Activated naive CD4-positive, alpha-beta T cell treated with anti-CD3 and anti-CD28 coated beads, Interleukin-2, amount 50 U/mL, for 24 hours (primary cell): ENCODE results near the gene UQCR10.

ENCODE experiments used
- H3K27ac Mint-ChIP-seq: one replicate; pipeline ENCODE4 v1.8.0; 2021; ENCODE audit warnings: mild to moderate bottlenecking, mixed read lengths
- H3K27me3 Mint-ChIP-seq: one replicate; pipeline ENCODE4 v1.8.0; 2021; ENCODE audit warnings: mixed read lengths
- H3K36me3 Mint-ChIP-seq: one replicate; pipeline ENCODE4 v1.8.0; 2021; ENCODE audit warnings: mixed read lengths
- H3K4me1 Mint-ChIP-seq: one replicate; pipeline ENCODE4 v1.8.0; 2021; ENCODE audit warnings: mixed read lengths
- H3K4me3 Mint-ChIP-seq: one replicate; pipeline ENCODE4 v1.8.0; 2021; ENCODE audit warnings: mild to moderate bottlenecking, mixed read lengths
- H3K9me3 Mint-ChIP-seq: one replicate; pipeline ENCODE4 v1.8.0; 2021; ENCODE audit warnings: mixed read lengths

Gene UQCR10

GRCh38 chr22:29732883-29733282, 34.3 kb upstream of the UQCR10 start:
- no peak overlapping the region for H3K27ac Mint-ChIP-seq
- H3K36me3 Mint-ChIP-seq = peaks cover 4% of the 10 kb centered on the region
- H3K9me3 Mint-ChIP-seq = no peaks in the 10 kb centered on the region
- no peaks in the 10 kb centered on the region for H3K4me1 Mint-ChIP-seq
- no peaks in the 10 kb centered on the region for H3K27me3 Mint-ChIP-seq
- H3K4me3 Mint-ChIP-seq = no peak overlapping the region

DNA sequence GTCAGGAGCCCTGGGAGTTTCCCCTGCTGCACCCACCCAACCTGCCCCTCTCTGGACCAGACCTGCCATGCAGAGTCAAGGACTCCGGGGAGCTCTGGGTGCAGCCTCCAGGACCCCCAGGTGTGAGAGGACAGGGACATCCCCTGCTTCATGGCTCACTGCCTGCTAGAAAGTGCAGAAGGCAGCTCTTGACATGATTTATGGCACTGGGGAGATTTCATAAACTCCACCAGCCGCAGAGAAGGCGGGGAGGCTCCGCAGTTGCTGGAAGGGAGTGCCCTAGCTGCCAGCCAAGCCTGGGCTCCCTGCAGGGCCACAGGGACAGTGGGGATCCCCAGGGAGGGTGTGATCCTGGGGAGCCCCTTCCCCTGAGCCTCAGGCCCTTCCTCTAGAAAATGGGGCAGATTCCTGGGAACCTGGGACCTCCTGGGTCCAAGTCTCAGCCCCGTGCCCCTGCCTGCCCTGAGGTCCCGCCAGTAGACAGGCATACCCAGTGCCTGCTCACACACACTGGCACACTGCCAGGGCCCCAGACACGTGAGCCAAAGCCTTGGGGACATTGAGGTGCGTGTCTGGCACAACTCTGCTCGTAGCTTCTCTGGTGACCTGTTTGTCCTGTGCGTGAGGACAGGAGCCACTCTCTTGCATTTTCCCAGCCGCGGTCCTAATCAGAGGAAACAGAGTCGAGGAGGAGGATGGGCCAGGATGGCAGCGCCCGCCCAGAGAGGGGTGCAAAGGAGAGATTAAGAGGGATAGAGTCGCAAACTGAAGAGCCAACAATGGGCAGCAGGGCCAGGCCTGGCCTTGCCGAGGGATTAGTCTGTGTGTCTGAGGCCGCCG, 33.6 kb upstream of the UQCR10 start:
- no peak overlapping the region for H3K27ac Mint-ChIP-seq
- no peaks in the 10 kb centered on the region for H3K27me3 Mint-ChIP-seq
- H3K9me3 Mint-ChIP-seq = no peaks in the 10 kb centered on the region
- no peaks in the 10 kb centered on the region for H3K4me1 Mint-ChIP-seq
- no peak overlapping the region for H3K4me3 Mint-ChIP-seq
- peaks cover 4% of the 10 kb centered on the region for H3K36me3 Mint-ChIP-seq

DNA sequence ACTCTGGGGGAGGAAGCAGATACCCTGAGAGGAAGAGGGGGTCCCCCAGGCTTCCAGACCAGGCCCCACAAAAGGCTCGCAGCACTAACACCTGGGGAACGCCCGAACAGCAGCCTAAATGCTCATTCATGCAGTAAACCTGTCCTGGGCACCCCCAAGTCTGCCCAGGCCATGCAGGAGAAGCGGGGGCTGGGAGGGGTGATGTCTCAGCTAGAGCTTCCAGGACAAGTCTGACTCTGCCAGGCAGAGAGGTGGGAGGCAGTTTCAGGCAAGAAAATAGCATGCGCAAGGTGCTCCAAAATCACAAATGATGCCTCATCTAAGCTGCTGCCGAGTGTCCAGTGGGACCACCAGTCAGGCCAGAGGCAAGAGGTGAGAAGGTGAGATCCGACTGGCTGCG, 32.8 kb upstream of the UQCR10 start:
- Mint-ChIP-seq H3K9me3 (no peaks in the 10 kb centered on the region), H3K4me3 (no peak overlapping the region), H3K36me3 (peaks cover 4% of the 10 kb centered on the region), H3K27ac (no peak overlapping the region), H3K4me1 (no peaks in the 10 kb centered on the region), H3K27me3 (no peaks in the 10 kb centered on the region)

DNA sequence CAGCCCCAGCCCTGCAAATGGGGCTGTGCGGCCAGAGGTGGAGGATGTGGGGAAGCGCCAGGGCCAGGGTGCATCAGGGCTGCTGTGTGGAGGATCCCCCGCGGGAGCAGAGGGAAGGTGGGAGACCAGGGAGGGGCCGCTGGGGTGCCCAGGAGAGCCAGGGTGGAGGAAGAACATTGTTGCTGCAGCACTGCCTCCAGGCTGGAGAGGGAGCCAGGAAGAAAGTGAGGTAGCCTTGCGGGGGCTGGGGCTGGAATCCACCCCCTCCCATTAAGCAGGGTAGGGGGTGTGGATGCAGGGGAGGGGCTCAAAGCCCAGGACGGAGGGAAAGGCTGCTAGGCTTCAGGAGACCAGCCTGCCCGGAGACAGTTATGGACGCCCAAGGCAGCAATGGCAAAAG, 32.3 kb upstream of the UQCR10 start:
- Mint-ChIP-seq H3K4me1 (no peaks in the 10 kb centered on the region), H3K36me3 (peaks cover 4% of the 10 kb centered on the region), H3K27ac (no peak overlapping the region), H3K9me3 (no peaks in the 10 kb centered on the region), H3K4me3 (no peak overlapping the region), H3K27me3 (no peaks in the 10 kb centered on the region)

- Mint-ChIP-seq H3K9me3 (no peaks in the 10 kb centered on the region), H3K27ac (no peak overlapping the region), H3K36me3 (peaks cover 4% of the 10 kb centered on the region), H3K4me1 (no peaks in the 10 kb centered on the region), H3K4me3 (no peak overlapping the region), H3K27me3 (no peaks in the 10 kb centered on the region)
Measured at GRCh38 chr22:29735416-29735815, 31.8 kb upstream of the UQCR10 start.

- Mint-ChIP-seq H3K4me3 (no peak overlapping the region), H3K27me3 (no peaks in the 10 kb centered on the region), H3K27ac (no peak overlapping the region), H3K9me3 (no peaks in the 10 kb centered on the region), H3K4me1 (no peaks in the 10 kb centered on the region), H3K36me3 (peaks cover 4% of the 10 kb centered on the region)
Measured at GRCh38 chr22:29737251-29738117, 29.7 kb upstream of the UQCR10 start.

DNA sequence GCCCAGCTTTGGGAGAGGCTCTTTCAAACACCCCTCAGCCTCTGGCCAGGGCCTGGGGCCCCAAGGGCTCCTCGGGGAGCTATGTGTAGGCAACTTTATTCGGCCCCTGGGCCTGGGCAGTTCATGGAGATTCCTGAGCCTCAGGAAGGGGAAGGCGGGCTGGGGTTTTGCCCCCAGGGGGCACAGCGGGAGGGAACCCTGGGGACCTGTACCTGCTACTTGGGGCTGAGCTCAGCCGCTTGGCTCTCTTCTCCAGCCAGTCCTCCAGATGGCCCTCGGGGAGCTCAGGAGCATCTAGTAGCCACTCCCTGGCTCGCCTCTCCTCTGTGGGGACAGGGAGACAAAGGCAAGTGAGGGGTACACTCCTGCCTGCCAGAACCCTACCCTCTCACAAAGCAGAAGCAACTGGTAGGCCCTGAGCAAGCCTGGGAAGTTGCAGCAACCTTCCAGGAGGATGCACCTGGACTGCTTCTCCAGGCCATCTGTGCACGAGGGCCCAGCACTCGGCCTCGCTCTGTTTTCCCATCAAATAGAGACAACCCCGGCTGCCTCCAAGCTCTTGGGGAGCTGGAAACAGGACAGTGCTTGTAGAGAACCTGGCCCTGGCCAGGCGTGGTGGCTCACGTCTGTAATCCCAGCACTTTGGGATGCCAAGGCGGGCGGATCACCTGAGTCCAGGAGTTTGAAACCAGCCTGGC, 28.9 kb upstream of the UQCR10 start:
- H3K27me3 Mint-ChIP-seq = no peaks in the 10 kb centered on the region
- H3K4me3 Mint-ChIP-seq = no peak overlapping the region
- no peak overlapping the region for H3K27ac Mint-ChIP-seq
- H3K36me3 Mint-ChIP-seq = peaks cover 4% of the 10 kb centered on the region
- H3K9me3 Mint-ChIP-seq = no peaks in the 10 kb centered on the region
- H3K4me1 Mint-ChIP-seq = no peaks in the 10 kb centered on the region

GRCh38 chr22:29739346-29739875, 27.8 kb upstream of the UQCR10 start:
- Mint-ChIP-seq H3K9me3 (no peaks in the 10 kb centered on the region), H3K4me3 (no peak overlapping the region), H3K27ac (no peak overlapping the region), H3K36me3 (peaks cover 3% of the 10 kb centered on the region), H3K4me1 (no peaks in the 10 kb centered on the region), H3K27me3 (no peaks in the 10 kb centered on the region)

DNA sequence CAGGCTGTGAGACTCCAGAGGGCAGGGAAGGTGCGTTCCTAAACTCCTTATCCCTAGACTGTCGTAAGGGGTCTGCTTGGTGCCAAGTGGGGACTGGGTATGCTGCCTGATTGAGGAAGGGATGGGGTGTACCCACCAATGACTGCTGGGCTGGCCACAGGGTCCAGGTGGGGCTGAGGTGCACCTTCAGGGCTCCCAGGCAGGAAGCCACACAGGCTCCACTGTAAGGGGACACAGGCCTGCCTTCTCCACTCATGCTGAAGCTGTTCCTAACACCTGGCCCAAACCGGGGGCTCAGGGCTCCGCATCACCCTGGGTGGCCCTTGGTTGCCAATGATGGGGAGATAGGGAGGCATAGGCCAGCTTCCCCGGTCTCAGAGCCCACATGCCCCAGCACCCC, 27.0 kb upstream of the UQCR10 start:
- no peaks in the 10 kb centered on the region for H3K9me3 Mint-ChIP-seq
- H3K4me3 Mint-ChIP-seq = no peak overlapping the region
- no peak overlapping the region for H3K27ac Mint-ChIP-seq
- H3K27me3 Mint-ChIP-seq = no peaks in the 10 kb centered on the region
- peaks cover 1% of the 10 kb centered on the region for H3K36me3 Mint-ChIP-seq
- no peaks in the 10 kb centered on the region for H3K4me1 Mint-ChIP-seq

GRCh38 chr22:29741926-29742325, 25.2 kb upstream of the UQCR10 start:
- Mint-ChIP-seq H3K9me3 (no peaks in the 10 kb centered on the region), H3K36me3 (peaks cover 3% of the 10 kb centered on the region), H3K4me1 (no peaks in the 10 kb centered on the region), H3K27me3 (no peaks in the 10 kb centered on the region), H3K27ac (no peak overlapping the region), H3K4me3 (no peak overlapping the region)

GRCh38 chr22:29742326-29742725, 24.8 kb upstream of the UQCR10 start:
- Mint-ChIP-seq H3K4me3 (no peak overlapping the region), H3K9me3 (no peaks in the 10 kb centered on the region), H3K4me1 (no peaks in the 10 kb centered on the region), H3K27me3 (no peaks in the 10 kb centered on the region), H3K36me3 (peaks cover 3% of the 10 kb centered on the region), H3K27ac (no peak overlapping the region)

DNA sequence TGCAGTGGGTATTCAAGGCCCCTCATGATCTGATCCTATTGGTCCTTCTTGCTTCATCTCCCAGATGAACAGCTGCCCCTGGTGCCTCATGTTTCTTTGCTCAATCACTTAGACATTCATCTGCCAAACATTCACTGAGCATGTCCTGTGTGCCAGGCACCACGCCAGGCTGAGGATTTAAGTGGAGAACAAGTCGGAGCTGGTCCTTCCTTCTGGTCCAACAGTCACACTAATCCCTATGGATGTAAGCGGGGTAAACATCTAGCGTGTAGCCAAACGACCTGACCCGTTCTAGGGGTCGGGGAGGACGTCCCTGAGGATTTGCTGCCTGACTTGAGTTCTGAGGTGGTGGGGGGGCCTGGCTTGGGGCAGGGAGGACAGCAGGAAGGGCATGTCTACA, 22.3 kb upstream of the UQCR10 start:
- Mint-ChIP-seq H3K27ac (no peak overlapping the region), H3K36me3 (peaks cover 6% of the 10 kb centered on the region), H3K4me3 (no peak overlapping the region), H3K4me1 (peaks cover 3% of the 10 kb centered on the region), H3K9me3 (no peaks in the 10 kb centered on the region), H3K27me3 (no peaks in the 10 kb centered on the region)

DNA sequence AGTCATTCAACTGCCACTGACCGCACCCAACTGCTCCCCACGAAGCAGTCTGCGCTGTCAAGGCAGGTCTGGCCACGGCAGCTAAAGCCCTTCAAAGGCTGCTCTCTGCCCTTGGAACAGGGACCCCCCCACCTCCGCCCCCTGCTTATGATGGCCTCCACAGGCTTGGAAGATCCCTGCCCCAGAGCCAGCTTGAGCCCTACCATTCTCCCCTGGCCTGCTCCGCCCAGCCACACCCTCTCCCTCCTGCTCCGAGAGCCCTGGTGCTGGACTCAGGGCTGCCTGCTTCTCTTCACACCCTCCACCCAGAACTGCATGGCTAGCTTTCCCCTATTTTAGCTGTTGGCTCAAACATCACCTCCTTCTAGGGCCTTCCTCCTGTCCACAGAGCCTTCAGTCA, 19.3 kb upstream of the UQCR10 start:
- Mint-ChIP-seq H3K4me1 (peaks cover 26% of the 10 kb centered on the region), H3K27ac (no peak overlapping the region), H3K9me3 (no peaks in the 10 kb centered on the region), H3K4me3 (no peak overlapping the region), H3K27me3 (no peaks in the 10 kb centered on the region), H3K36me3 (peaks cover 6% of the 10 kb centered on the region)

- Mint-ChIP-seq H3K9me3 (no peaks in the 10 kb centered on the region), H3K27ac (no peak overlapping the region), H3K4me3 (no peak overlapping the region), H3K36me3 (peaks cover 6% of the 10 kb centered on the region), H3K27me3 (no peaks in the 10 kb centered on the region), H3K4me1 (peaks cover 26% of the 10 kb centered on the region)
Measured at GRCh38 chr22:29748248-29748893, 18.8 kb upstream of the UQCR10 start.

GRCh38 chr22:29750029-29750428, 17.1 kb upstream of the UQCR10 start:
- Mint-ChIP-seq H3K4me1 (peaks cover 26% of the 10 kb centered on the region), H3K9me3 (no peaks in the 10 kb centered on the region), H3K36me3 (peaks cover 6% of the 10 kb centered on the region), H3K27ac (no peak overlapping the region), H3K4me3 (no peak overlapping the region), H3K27me3 (no peaks in the 10 kb centered on the region)
